Stimulated activated CD4-positive, alpha-beta T cell treated with anti-CD3 and anti-CD28 coated beads, Interleukin-4, amount 100 ng/mL, for 1 hour (primary cell): Measurements from ENCODE around the gene LRRC4C.

ENCODE experiments used
- DNase-seq: peaks from one replicate; pipeline ENCODE4 v3.0.0-alpha.2; 2020

Gene LRRC4C

GRCh38 chr11:41247621-41248020 lies 211.8 kb downstream of the LRRC4C start:
- no peak for DNase-seq

GRCh38 chr11:41246399-41246745 lies 213.1 kb downstream of the LRRC4C start:
- DNase-seq: no peak

- no peak for DNase-seq
Measured at GRCh38 chr11:41245704-41246398, 213.6 kb downstream of the LRRC4C start.

- no peak for DNase-seq
Measured at GRCh38 chr11:41245184-41245583, 214.3 kb downstream of the LRRC4C start.

GRCh38 chr11:41237382-41237781 lies 222.1 kb downstream of the LRRC4C start:
- DNase-seq: no peak

- DNase-seq: no peak
Measured at GRCh38 chr11:41235668-41236067, 223.8 kb downstream of the LRRC4C start.

- no peak for DNase-seq
Measured at GRCh38 chr11:41225856-41226633, 233.4 kb downstream of the LRRC4C start.

- DNase-seq: no peak
Measured at GRCh38 chr11:41222236-41222635, 237.2 kb downstream of the LRRC4C start.

- DNase-seq: no peak
Measured at GRCh38 chr11:41206388-41206787, 253.1 kb downstream of the LRRC4C start.

GRCh38 chr11:41201156-41201555 lies 258.3 kb downstream of the LRRC4C start:
- no peak for DNase-seq

- no peak for DNase-seq
Measured at GRCh38 chr11:41190437-41191082, 268.9 kb downstream of the LRRC4C start.

- no peak for DNase-seq
Measured at GRCh38 chr11:41189701-41190436, 269.6 kb downstream of the LRRC4C start.

GRCh38 chr11:41177791-41178190 lies 281.7 kb downstream of the LRRC4C start:
- DNase-seq: no peak

GRCh38 chr11:41175304-41175972 lies 284.0 kb downstream of the LRRC4C start:
- no peak for DNase-seq

- DNase-seq: no peak
Measured at GRCh38 chr11:41146326-41146725, 313.1 kb downstream of the LRRC4C start.

GRCh38 chr11:41145420-41145819 lies 314.0 kb downstream of the LRRC4C start:
- DNase-seq: no peak

GRCh38 chr11:41134971-41135370 lies 324.5 kb downstream of the LRRC4C start:
- DNase-seq: no peak

- DNase-seq: no peak
Measured at GRCh38 chr11:41133023-41133422, 326.4 kb downstream of the LRRC4C start.

GRCh38 chr11:41121600-41121999 lies 337.9 kb downstream of the LRRC4C start:
- no peak for DNase-seq

GRCh38 chr11:41119484-41119883 lies 340.0 kb downstream of the LRRC4C start:
- DNase-seq: no peak

- no peak for DNase-seq
Measured at GRCh38 chr11:41118521-41118920, 340.9 kb downstream of the LRRC4C start.

- DNase-seq: no peak
Measured at GRCh38 chr11:41116970-41117369, 342.5 kb downstream of the LRRC4C start.

- DNase-seq: no peak
Measured at GRCh38 chr11:41115066-41115465, 344.4 kb downstream of the LRRC4C start.
